ENCODE results near the gene FLNC.

- TF ChIP-seq CTCF (IDR thresholded peaks at IDR 0.05) (no peak), EZH2 (IDR thresholded peaks at IDR 0.05) (no peak)
These were observed 37.6 kb upstream of the FLNC start for GRCh38 chr7:128792471-128793180.
